Gastrocnemius medialis (tissue), 4 donors: ENCODE results near the gene FBXW2.

ENCODE experiments used
- CTCF ChIP-seq, 5 experiments: fragments of 450-650 bp in 3 of 5; fragments of 200-600 bp in 2 of 5; sonication (generic) in 2 of 5; IDR thresholded peaks in 4 of 5; conservative IDR thresholded peaks in 1 of 5; 1 replicate in 4 of 5; 2 replicates in 1 of 5; pipeline ENCODE4 v1.5.1; 2016 to 2019; ENCODE audit warnings: antibody characterized with exemption in 5 of 5, mild to moderate bottlenecking in 3 of 5, moderate library complexity in 3 of 5
- POLR2A ChIP-seq, 2 donors: fragments of 450-650 bp; IDR thresholded peaks; one replicate each; pipeline ENCODE4 v1.6.1; 2017; ENCODE audit warnings: antibody characterized with exemption in 2 of 2, mild to moderate bottlenecking in 2 of 2, moderate library complexity in 2 of 2

- TF ChIP-seq CTCF (IDR thresholded peaks at IDR 0.05 in 4 of 5, conservative IDR thresholded peaks at IDR 0.05 in 1 of 5) (no peak), POLR2A (IDR thresholded peaks at IDR 0.05) (no peak)
Observed at GRCh38 chr9:120761006-120761405, 32.2 kb downstream of the FBXW2 start.
